H9 (cell line): ENCODE measurements around the gene MTHFD1L. TPM values are rescaled to one million over a fixed set of nuclear protein-coding genes. Genes with fewer than 3 reads are reported as not detected.

Source experiments
- DNase-seq: peaks from one replicate; pipeline ENCODE4 v3.0.0-alpha.2; 2017
- H2AFZ ChIP-seq: one replicate; pipeline ENCODE4 v1.6.1; 2013; ENCODE audit warnings: mild to moderate bottlenecking, low read length, control low read depth, moderate library complexity
- H2AK5ac ChIP-seq: 2 replicates; pipeline ENCODE4 v1.6.1; 2013; ENCODE audit warnings: low read length, control low read depth, mixed read lengths; ENCODE audit not compliant: insufficient read length
- H2BK120ac ChIP-seq: one replicate; pipeline ENCODE4 v1.6.1; 2013; ENCODE audit warnings: low read depth, mild to moderate bottlenecking, low read length, control low read depth, inconsistent platforms; ENCODE audit not compliant: poor library complexity, severe bottlenecking
- H2BK12ac ChIP-seq: 2 replicates; pipeline ENCODE4 v1.6.1; 2013; ENCODE audit warnings: low read length, control low read depth, mixed read lengths, low read depth; ENCODE audit not compliant: insufficient read length
- H2BK15ac ChIP-seq: 2 replicates; pipeline ENCODE4 v1.6.1; 2013; ENCODE audit warnings: low read depth, low read length, control low read depth
- H2BK20ac ChIP-seq: one replicate; pipeline ENCODE4 v1.6.1; 2013; ENCODE audit warnings: low read depth, mild to moderate bottlenecking, low read length, control low read depth, inconsistent platforms; ENCODE audit not compliant: poor library complexity, severe bottlenecking
- H2BK5ac ChIP-seq: 2 replicates; pipeline ENCODE4 v1.6.1; 2013; ENCODE audit warnings: low read length, control low read depth, mixed read lengths; ENCODE audit not compliant: insufficient read length
- H3K14ac ChIP-seq: 2 replicates; pipeline ENCODE4 v1.6.1; 2013; ENCODE audit warnings: low read length, control low read depth; ENCODE audit not compliant: insufficient read depth
- H3K18ac ChIP-seq: 2 replicates; pipeline ENCODE4 v1.6.1; 2013; ENCODE audit warnings: low read depth, mild to moderate bottlenecking, mixed read lengths, low read length, control low read depth; ENCODE audit not compliant: insufficient read length
- H3K23ac ChIP-seq: 2 replicates; pipeline ENCODE4 v1.6.1; 2013; ENCODE audit warnings: low read length, control low read depth, mixed read lengths, low read depth; ENCODE audit not compliant: insufficient read length
- H3K23me2 ChIP-seq: 2 replicates; pipeline ENCODE4 v1.6.1; 2013; ENCODE audit warnings: low read depth, mild to moderate bottlenecking, mixed read lengths, low read length, control low read depth; ENCODE audit not compliant: insufficient read length, poor library complexity, severe bottlenecking
- H3K27ac ChIP-seq: 2 replicates; pipeline ENCODE4 v1.5.1; 2013; ENCODE audit warnings: low read length, control low read depth, mixed read lengths, low read depth; ENCODE audit not compliant: insufficient read length
- H3K27me3 ChIP-seq: 2 replicates; pipeline ENCODE4 v1.6.1; 2013; ENCODE audit warnings: low read length, control low read depth, inconsistent platforms; ENCODE audit not compliant: insufficient read depth
- H3K4ac ChIP-seq: 2 replicates; pipeline ENCODE4 v1.6.1; 2013; ENCODE audit warnings: low read depth, mild to moderate bottlenecking, control low read depth, inconsistent platforms, low read length, moderate library complexity
- H3K4me1 ChIP-seq: 2 replicates; pipeline ENCODE4 v1.6.1; 2013; ENCODE audit warnings: low read length, control low read depth, inconsistent platforms; ENCODE audit not compliant: insufficient read depth
- H3K4me2 ChIP-seq: 2 replicates; pipeline ENCODE4 v1.6.1; 2013; ENCODE audit warnings: low read length, control low read depth, mixed read lengths; ENCODE audit not compliant: insufficient read length, insufficient read depth
- H3K56ac ChIP-seq: 2 replicates; pipeline ENCODE4 v1.6.1; 2013; ENCODE audit warnings: low read depth, mild to moderate bottlenecking, mixed read lengths, low read length, control low read depth; ENCODE audit not compliant: insufficient read length
- H3K79me1 ChIP-seq: 2 replicates; pipeline ENCODE4 v1.6.1; 2013; ENCODE audit warnings: low read depth, mild to moderate bottlenecking, moderate library complexity, low read length, control low read depth, inconsistent platforms; ENCODE audit not compliant: insufficient read depth, poor library complexity, severe bottlenecking
- H3K79me2 ChIP-seq: 2 replicates; pipeline ENCODE4 v1.6.1; 2013; ENCODE audit warnings: low read length, control low read depth, inconsistent platforms; ENCODE audit not compliant: insufficient read depth
- H3K9ac ChIP-seq: 2 replicates; pipeline ENCODE4 v1.6.1; 2013; ENCODE audit warnings: low read length, control low read depth, mixed read lengths; ENCODE audit not compliant: insufficient read length; ENCODE audit errors: extremely low read depth
- H3K9me3 ChIP-seq: one replicate; pipeline ENCODE4 v1.6.1; 2013; ENCODE audit warnings: low read depth, low read length, inconsistent platforms; ENCODE audit not compliant: control insufficient read depth
- H3T11ph ChIP-seq: one replicate; pipeline ENCODE4 v1.6.1; 2013; ENCODE audit warnings: mild to moderate bottlenecking, low read length, control low read depth, inconsistent platforms
- H4K20me1 ChIP-seq: one replicate; pipeline ENCODE4 v1.6.1; 2013; ENCODE audit not compliant: control insufficient read depth, insufficient read length, insufficient read depth
- H4K5ac ChIP-seq: 2 replicates; pipeline ENCODE4 v1.6.1; 2013; ENCODE audit warnings: low read depth, mild to moderate bottlenecking, mixed read lengths, low read length, control low read depth; ENCODE audit not compliant: insufficient read length
- H4K8ac ChIP-seq: replicated peaks from 2 replicates; pipeline ENCODE4 v1.6.1; 2013; ENCODE audit warnings: low read length, control low read depth, mixed read lengths, low read depth; ENCODE audit not compliant: insufficient read length
- H4K91ac ChIP-seq: 2 replicates; pipeline ENCODE4 v1.6.1; 2013; ENCODE audit warnings: low read depth, mild to moderate bottlenecking, moderate library complexity, mixed read lengths, low read length, control low read depth; ENCODE audit not compliant: insufficient read length
- H3K27ac Mint-ChIP-seq, 3 experiments: 2 replicates in 2 of 3; 3 replicates in 1 of 3; pipeline ENCODE4 v1.8.0; 2020 to 2021; ENCODE audit warnings: mixed read lengths in 3 of 3, mild to moderate bottlenecking in 1 of 3, moderate library complexity in 1 of 3
- H3K27me3 Mint-ChIP-seq: 2 replicates; pipeline ENCODE4 v1.8.0; 2021; ENCODE audit warnings: low read depth, mild to moderate bottlenecking, moderate library complexity, mixed read lengths
- H3K36me3 Mint-ChIP-seq, 3 experiments: 2 replicates in 2 of 3; 3 replicates in 1 of 3; pipeline ENCODE4 v1.8.0; 2020 to 2021; ENCODE audit warnings: low read depth in 3 of 3, mixed read lengths in 3 of 3; ENCODE audit not compliant: insufficient read depth in 1 of 3
- H3K4me1 Mint-ChIP-seq, 2 experiments: 2 replicates each; pipeline ENCODE4 v1.8.0; 2020; ENCODE audit warnings: mixed read lengths in 2 of 2
- H3K4me3 Mint-ChIP-seq, 2 experiments: 2 replicates in 1 of 2; 3 replicates in 1 of 2; pipeline ENCODE4 v1.8.0; 2020 to 2021; ENCODE audit warnings: mild to moderate bottlenecking in 2 of 2, mixed read lengths in 2 of 2, moderate library complexity in 1 of 2
- H3K9me3 Mint-ChIP-seq, 2 experiments: 2 replicates in 1 of 2; 3 replicates in 1 of 2; pipeline ENCODE4 v1.8.0; 2020; ENCODE audit warnings: mild to moderate bottlenecking in 2 of 2, mixed read lengths in 2 of 2, moderate library complexity in 1 of 2
- WGBS: extraction: QIAGEN DNeasy Blood & Tissue Kit; methylation state at CpG from one replicate; pipeline ENCODE4 v1.1.7; 2013; ENCODE audit warnings: missing lambda C conversion rate, low lambda C conversion rate, mixed read lengths; ENCODE audit not compliant: insufficient read length; ENCODE audit errors: extremely low coverage; 5-methylcytosine and 5-hydroxymethylcytosine counted together
- total RNA-seq: library from RNA; stranded (reverse); gene quantifications from 2 replicates; pipeline ENCODE4 v1.2.1, GENCODE V29; 2021
- TF ChIP-seq, protein P1 (sequence below): fragments of 200-600 bp; sonication (generic); conservative IDR thresholded peaks from 3 replicates; pipeline ENCODE4 v1.8.0; 2021; ENCODE audit warnings: antibody characterized with exemption, mild to moderate bottlenecking

The MTHFD1L gene
- total RNA-seq, 1 experiment from 2014 or later, result 90.2 TPM

DNA sequence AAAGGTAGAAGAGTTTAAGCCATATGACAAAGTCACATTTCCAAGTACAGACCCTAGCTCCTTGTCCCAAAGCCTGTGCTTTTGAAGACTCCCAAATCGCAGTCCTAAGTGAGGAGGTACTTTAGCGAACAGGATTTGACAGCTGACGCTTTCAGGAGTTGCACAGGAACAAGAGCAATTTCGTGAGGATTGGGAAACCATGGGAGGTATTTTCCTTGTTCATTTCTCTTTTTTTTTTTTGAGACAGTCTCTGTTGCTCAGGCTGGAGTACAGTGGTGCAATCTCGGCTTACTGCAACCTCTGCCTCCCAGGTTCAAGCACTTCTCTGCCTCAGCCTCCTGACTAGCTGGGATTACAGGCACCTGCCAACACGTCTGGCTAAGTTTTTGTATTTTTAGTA lies 150.6 kb downstream of the MTHFD1L start:
- Histone ChIP-seq H3K4ac (no peak overlapping the region), H3K18ac (no peak overlapping the region), H4K8ac (no peak overlapping the region), H3K23ac (no peak overlapping the region), H3K79me1 (no peaks in the 10 kb centered on the region), H3K4me1 (no peaks in the 10 kb centered on the region), H3K9ac (no peak overlapping the region), H3K14ac (no peak overlapping the region), H2BK12ac (no peak overlapping the region), H2AFZ (no peak overlapping the region), H3K56ac (no peak overlapping the region), H2AK5ac (no peak overlapping the region), H2BK5ac (no peak overlapping the region), H2BK15ac (no peak overlapping the region), H3T11ph (no peak overlapping the region), H4K91ac (no peak overlapping the region), H3K27me3 (no peaks in the 10 kb centered on the region), H4K20me1 (no peaks in the 10 kb centered on the region), H3K23me2 (peaks cover 3% of the 10 kb centered on the region), H3K27ac (no peak overlapping the region), H2BK20ac (no peak overlapping the region), H3K9me3 (no peaks in the 10 kb centered on the region), H3K79me2 (no peaks in the 10 kb centered on the region), H3K4me2 (no peak overlapping the region), H2BK120ac (no peak overlapping the region), H4K5ac (no peak overlapping the region)
- Mint-ChIP-seq H3K27me3 (no peaks in the 10 kb centered on the region), H3K9me3 (no peaks in the 10 kb centered on the region), H3K4me3 (no peak overlapping the region), H3K4me1 (peaks cover 11 to 19% of the 10 kb centered on the region in 2 experiments), H3K27ac (no peak overlapping the region), H3K36me3 (peaks cover 18 to 44% (median 23%) of the 10 kb centered on the region in 3 experiments; a peak in 6 of 7 replicates)
- no peak for DNase-seq
- TF ChIP-seq, protein P1, sequence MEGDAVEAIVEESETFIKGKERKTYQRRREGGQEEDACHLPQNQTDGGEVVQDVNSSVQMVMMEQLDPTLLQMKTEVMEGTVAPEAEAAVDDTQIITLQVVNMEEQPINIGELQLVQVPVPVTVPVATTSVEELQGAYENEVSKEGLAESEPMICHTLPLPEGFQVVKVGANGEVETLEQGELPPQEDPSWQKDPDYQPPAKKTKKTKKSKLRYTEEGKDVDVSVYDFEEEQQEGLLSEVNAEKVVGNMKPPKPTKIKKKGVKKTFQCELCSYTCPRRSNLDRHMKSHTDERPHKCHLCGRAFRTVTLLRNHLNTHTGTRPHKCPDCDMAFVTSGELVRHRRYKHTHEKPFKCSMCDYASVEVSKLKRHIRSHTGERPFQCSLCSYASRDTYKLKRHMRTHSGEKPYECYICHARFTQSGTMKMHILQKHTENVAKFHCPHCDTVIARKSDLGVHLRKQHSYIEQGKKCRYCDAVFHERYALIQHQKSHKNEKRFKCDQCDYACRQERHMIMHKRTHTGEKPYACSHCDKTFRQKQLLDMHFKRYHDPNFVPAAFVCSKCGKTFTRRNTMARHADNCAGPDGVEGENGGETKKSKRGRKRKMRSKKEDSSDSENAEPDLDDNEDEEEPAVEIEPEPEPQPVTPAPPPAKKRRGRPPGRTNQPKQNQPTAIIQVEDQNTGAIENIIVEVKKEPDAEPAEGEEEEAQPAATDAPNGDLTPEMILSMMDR, result no peak
- no CpG with 5 or more reads among the region's 6 CpGs for WGBS
